CD4-positive, CD25-positive, alpha-beta regulatory T cell (primary cell): Measurements from ENCODE around the gene CP. TPM values are rescaled to one million over a fixed set of nuclear protein-coding genes. Genes with fewer than 3 reads are reported as not detected.

ENCODE experiments used
- ATAC-seq, 2 donors: fragments of 150-1000 bp; cut with Tn5 transposase; one replicate each; pipeline ENCODE4 v1.10.0; 2021; ENCODE audit warnings: low read depth in 2 of 2, moderate number of reproducible peaks in 2 of 2, moderate library complexity in 1 of 2
- DNase-seq, 3 donors: peaks; one replicate each; pipeline versions ENCODE4 v3.0.0 to v3.0.0-alpha.2; 2012 to 2022; ENCODE audit warnings: mixed read lengths in 1 of 3
- H3K27ac ChIP-seq: one replicate; pipeline ENCODE4 v1.7.0; 2013; ENCODE audit warnings: mild to moderate bottlenecking, low read length; ENCODE audit not compliant: insufficient read depth, poor library complexity, severe bottlenecking
- H3K27me3 ChIP-seq: one replicate; pipeline ENCODE4 v1.7.0; 2013; ENCODE audit warnings: low read length; ENCODE audit not compliant: control insufficient read depth, insufficient read depth
- H3K36me3 ChIP-seq: one replicate; pipeline ENCODE4 v1.7.0; 2013; ENCODE audit warnings: mild to moderate bottlenecking, low read length, moderate library complexity; ENCODE audit not compliant: control insufficient read depth, insufficient read depth
- H3K4me1 ChIP-seq: 2 replicates; pipeline ENCODE4 v1.7.0; 2013; ENCODE audit warnings: mild to moderate bottlenecking, low read length; ENCODE audit not compliant: insufficient read depth, control insufficient read depth, poor library complexity, severe bottlenecking
- H3K4me3 ChIP-seq: one replicate; pipeline ENCODE4 v1.7.0; 2013; ENCODE audit warnings: low read depth, mild to moderate bottlenecking, low read length, moderate library complexity
- H3K9me3 ChIP-seq, 2 experiments: 1 replicate in 1 of 2; 2 replicates in 1 of 2; pipeline ENCODE4 v1.7.0; 2013; ENCODE audit warnings: low read length in 2 of 2, mild to moderate bottlenecking in 1 of 2, moderate library complexity in 1 of 2; ENCODE audit not compliant: control insufficient read depth in 2 of 2
- H3K27ac Mint-ChIP-seq, 3 donors: one replicate each; pipeline ENCODE4 v1.8.0; 2020 to 2022; ENCODE audit warnings: mild to moderate bottlenecking in 3 of 3, mixed read lengths in 3 of 3, moderate library complexity in 2 of 3
- H3K27me3 Mint-ChIP-seq: one replicate; pipeline ENCODE4 v1.8.0; 2022; ENCODE audit warnings: mild to moderate bottlenecking, mixed read lengths
- H3K36me3 Mint-ChIP-seq: one replicate; pipeline ENCODE4 v1.8.0; 2020; ENCODE audit warnings: mixed read lengths
- H3K4me1 Mint-ChIP-seq, 4 donors: one replicate each; pipeline ENCODE4 v1.8.0; 2020 to 2022; ENCODE audit warnings: mixed read lengths in 4 of 4, mild to moderate bottlenecking in 1 of 4
- H3K4me3 Mint-ChIP-seq, 4 donors: one replicate each; pipeline ENCODE4 v1.8.0; 2020 to 2022; ENCODE audit warnings: mild to moderate bottlenecking in 4 of 4, mixed read lengths in 4 of 4, moderate library complexity in 3 of 4
- H3K9me3 Mint-ChIP-seq, 7 donors: one replicate each; pipeline ENCODE4 v1.8.0; 2020 to 2022; ENCODE audit warnings: mixed read lengths in 7 of 7, mild to moderate bottlenecking in 3 of 7, moderate library complexity in 2 of 7
- polyA plus RNA-seq, 4 donors: library from polyadenylated mRNA; unstranded; fragments of 300-500 nt; fragmentation: Illumina TruSeq; gene quantifications; one replicate each; pipeline ENCODE4 v1.2.3, GENCODE V29; 2021
- total RNA-seq: library from RNA; stranded (reverse); gene quantifications from one replicate; pipeline ENCODE4 v1.2.3, GENCODE V29; 2022

CP gene
- total and polyA plus RNA-seq, 5 donors from 2014 or later: 0.08 to 0.44 (median 0.15) TPM; not detected in 2

GRCh38 chr3:149252272-149252671, 30.6 kb upstream of the CP start:
- H3K9me3 ChIP-seq: no peaks in the 10 kb centered on the region
- peaks cover 13% of the 10 kb centered on the region for H3K27me3 Mint-ChIP-seq
- DNase-seq: no peak
- peaks cover 11% of the 10 kb centered on the region for H3K27me3 ChIP-seq
- H3K27ac Mint-ChIP-seq: no peak overlapping the region
- H3K4me1 Mint-ChIP-seq: no peaks in the 10 kb centered on the region
- no peaks in the 10 kb centered on the region for H3K36me3 ChIP-seq
- H3K4me3 Mint-ChIP-seq: no peak overlapping the region
- H3K27ac ChIP-seq: no peak overlapping the region
- no peaks in the 10 kb centered on the region for H3K36me3 Mint-ChIP-seq
- H3K4me3 ChIP-seq: no peak overlapping the region
- H3K9me3 Mint-ChIP-seq: no peaks in the 10 kb centered on the region
- no peaks in the 10 kb centered on the region for H3K4me1 ChIP-seq
- no peak for ATAC-seq

- Mint-ChIP-seq H3K4me1 (peaks cover 0 to 2% (median 0%) of the 10 kb centered on the region in 4 donors), H3K36me3 (no peaks in the 10 kb centered on the region), H3K9me3 (no peaks in the 10 kb centered on the region), H3K27me3 (peaks cover 14% of the 10 kb centered on the region), H3K4me3 (no peak overlapping the region), H3K27ac (no peak overlapping the region)
- DNase-seq (no peak), ATAC-seq (no peak)
- Histone ChIP-seq H3K4me1 (no peaks in the 10 kb centered on the region), H3K27me3 (peaks cover 11% of the 10 kb centered on the region), H3K4me3 (no peak overlapping the region), H3K36me3 (no peaks in the 10 kb centered on the region), H3K9me3 (no peaks in the 10 kb centered on the region), H3K27ac (no peak overlapping the region)
These were observed 29.6 kb upstream of the CP start for GRCh38 chr3:149251186-149251585.

GRCh38 chr3:149247929-149248691, 26.5 kb upstream of the CP start:
- no peak overlapping the region for H3K27ac Mint-ChIP-seq
- H3K27ac ChIP-seq: no peak overlapping the region

GRCh38 chr3:149247008-149247710, 25.5 kb upstream of the CP start:
- no peak overlapping the region for H3K4me3 ChIP-seq
- H3K36me3 ChIP-seq: no peaks in the 10 kb centered on the region
- H3K27ac ChIP-seq: no peak overlapping the region
- H3K4me3 Mint-ChIP-seq: no peak overlapping the region
- no peaks in the 10 kb centered on the region for H3K4me1 ChIP-seq
- H3K27me3 Mint-ChIP-seq: peaks cover 15% of the 10 kb centered on the region
- peaks cover 0 to 8% (median 1%) of the 10 kb centered on the region in 4 donors for H3K4me1 Mint-ChIP-seq
- peaks cover 11% of the 10 kb centered on the region for H3K27me3 ChIP-seq
- no peaks in the 10 kb centered on the region for H3K9me3 Mint-ChIP-seq
- no peak overlapping the region for H3K27ac Mint-ChIP-seq
- no peak for ATAC-seq
- DNase-seq: no peak
- no peaks in the 10 kb centered on the region for H3K36me3 Mint-ChIP-seq
- no peaks in the 10 kb centered on the region for H3K9me3 ChIP-seq

More at GRCh38 chr3:149247929-149248691, 26.5 kb upstream of the CP start:
- Mint-ChIP-seq H3K36me3 (no peaks in the 10 kb centered on the region), H3K4me3 (no peak overlapping the region), H3K27me3 (peaks cover 15% of the 10 kb centered on the region), H3K9me3 (no peaks in the 10 kb centered on the region), H3K4me1 (peaks cover 0 to 8% (median 1%) of the 10 kb centered on the region in 4 donors)
- peaks cover 11% of the 10 kb centered on the region for H3K27me3 ChIP-seq
- ATAC-seq (no peak), DNase-seq (no peak)
- no peaks in the 10 kb centered on the region for H3K4me1 ChIP-seq
- H3K9me3 ChIP-seq: no peaks in the 10 kb centered on the region
- no peaks in the 10 kb centered on the region for H3K36me3 ChIP-seq
- no peak overlapping the region for H3K4me3 ChIP-seq

GRCh38 chr3:149245738-149246451, 24.3 kb upstream of the CP start:
- Mint-ChIP-seq H3K4me3 (peak overlapping the region in 1 of 4 donors; percentile 16), H3K27me3 (peaks cover 12% of the 10 kb centered on the region), H3K27ac (no peak overlapping the region), H3K4me1 (peaks cover 0 to 8% (median 1%) of the 10 kb centered on the region in 4 donors), H3K9me3 (no peaks in the 10 kb centered on the region), H3K36me3 (no peaks in the 10 kb centered on the region)
- Histone ChIP-seq H3K27ac (no peak overlapping the region), H3K27me3 (peaks cover 11% of the 10 kb centered on the region), H3K4me3 (peak overlapping the region; percentile 6), H3K36me3 (no peaks in the 10 kb centered on the region), H3K4me1 (no peaks in the 10 kb centered on the region), H3K9me3 (no peaks in the 10 kb centered on the region)
- ATAC-seq: no peak
- DNase-seq: peak in 1 of 3 donors; percentile 41

- no peak overlapping the region for H3K27ac Mint-ChIP-seq
- ATAC-seq: peak in 1 of 2 donors; percentile 31
These were observed 21.9 kb upstream of the CP start for GRCh38 chr3:149243540-149243939.

GRCh38 chr3:149239357-149239936, 17.8 kb upstream of the CP start:
- H3K27ac Mint-ChIP-seq: no peak overlapping the region
- Histone ChIP-seq H3K9me3 (no peaks in the 10 kb centered on the region), H3K4me3 (no peak overlapping the region), H3K36me3 (no peaks in the 10 kb centered on the region), H3K4me1 (no peaks in the 10 kb centered on the region), H3K27me3 (peaks cover 2% of the 10 kb centered on the region), H3K27ac (no peak overlapping the region)
- no peak overlapping the region for H3K4me3 Mint-ChIP-seq
- no peaks in the 10 kb centered on the region for H3K36me3 Mint-ChIP-seq
- ATAC-seq (no peak), DNase-seq (no peak)
- H3K4me1 Mint-ChIP-seq: no peaks in the 10 kb centered on the region
- peaks cover 27% of the 10 kb centered on the region for H3K27me3 Mint-ChIP-seq
- H3K9me3 Mint-ChIP-seq: peaks cover 0 to 3% (median 0%) of the 10 kb centered on the region in 7 donors

More at GRCh38 chr3:149243540-149243939, 21.9 kb upstream of the CP start:
- Histone ChIP-seq H3K9me3 (no peaks in the 10 kb centered on the region), H3K36me3 (no peaks in the 10 kb centered on the region), H3K27ac (no peak overlapping the region), H3K4me1 (no peaks in the 10 kb centered on the region), H3K27me3 (peaks cover 5% of the 10 kb centered on the region), H3K4me3 (no peak overlapping the region)
- Mint-ChIP-seq H3K4me3 (no peak overlapping the region), H3K36me3 (no peaks in the 10 kb centered on the region), H3K27me3 (peaks cover 18% of the 10 kb centered on the region), H3K4me1 (peaks cover 0 to 8% (median 1%) of the 10 kb centered on the region in 4 donors), H3K9me3 (peaks cover 0 to 1% (median 0%) of the 10 kb centered on the region in 7 donors)
- DNase-seq: no peak
